GM12878 (cell line): ENCODE data around the gene URAD. TPM values are rescaled to one million over a fixed set of nuclear protein-coding genes. Genes with fewer than 3 reads are reported as not detected.

Source experiments
- ATAC-seq: fragments of 200-7000 bp; cut with Tn5 transposase; 3 replicates; pipeline ENCODE4 v1.9.1; 2020; ENCODE audit warnings: mild to moderate bottlenecking, moderate library complexity
- BruUV-seq: library from RNA; stranded (reverse); fragments of 400-500 nt; replicated peaks from 2 replicates; lab custom pipeline; 2021; lab: Mats Ljungman, UMichigan
- CTCF ChIA-PET: fragments of 300-600 bp; sonication (Branson Sonifier 250); formaldehyde crosslinking; extraction: SDS; loops from one replicate; lab custom pipeline; 2021; ENCODE audit warnings: inconsistent platforms; lab: Yijun Ruan, JAX
- POLR2A ChIA-PET: fragments of 350-600 bp; formaldehyde crosslinking; extraction: SDS; loops from one replicate; lab custom pipeline; 2021; ENCODE audit warnings: inconsistent platforms; lab: Charles Lee
- RAD21 ChIA-PET: fragments of 300-600 bp; sonication (Branson Sonifier 250); formaldehyde crosslinking; loops from one replicate; lab custom pipeline; 2023; ENCODE audit warnings: antibody characterized with exemption; ENCODE audit not compliant: unreplicated experiment; lab: Charles Lee
- SMC1A ChIA-PET: fragments of 300-600 bp; sonication (Branson Sonifier 250); formaldehyde crosslinking; loops from one replicate; lab custom pipeline; 2023; ENCODE audit not compliant: unreplicated experiment, uncharacterized antibody; lab: Charles Lee
- DNase-seq: peaks from one replicate; pipeline ENCODE4 v3.0.0-alpha.2; 2011; ENCODE audit warnings: low read depth, low spot score
- FAIRE-seq: peaks from 3 replicates; lab custom pipeline; 2011; peaks lifted over from hg19 to GRCh38; lab: Jason Lieb, UNC
- H2AFZ ChIP-seq: 2 replicates; pipeline ENCODE4 v1.6.0; 2011; ENCODE audit warnings: low read depth, low read length, control low read depth; ENCODE audit not compliant: control insufficient read depth
- H3K27ac ChIP-seq: 2 replicates; pipeline ENCODE4 v1.5.1; 2011; ENCODE audit warnings: control low read depth; ENCODE audit not compliant: control insufficient read depth, insufficient read depth
- H3K27me3 ChIP-seq, 2 experiments: replicated peaks in 1 of 2; 2 replicates each; pipeline versions ENCODE4 v1.6.0 to v1.6.1; 2011; ENCODE audit warnings: low read length in 1 of 2; ENCODE audit not compliant: control insufficient read depth in 2 of 2, insufficient read depth in 2 of 2
- H3K36me3 ChIP-seq, 2 experiments: 2 replicates each; pipeline ENCODE4 v1.5.1; 2011; ENCODE audit warnings: low read length in 1 of 2; ENCODE audit not compliant: control insufficient read depth in 2 of 2, insufficient read depth in 2 of 2
- H3K4me1 ChIP-seq: 2 replicates; pipeline ENCODE4 v1.6.1; 2011; ENCODE audit warnings: mild to moderate bottlenecking, low read length, moderate library complexity, mixed read lengths; ENCODE audit not compliant: control insufficient read depth, insufficient read depth
- H3K4me2 ChIP-seq: 2 replicates; pipeline ENCODE4 v1.6.0; 2011; ENCODE audit warnings: control low read depth; ENCODE audit not compliant: control insufficient read depth, insufficient read depth
- H3K4me3 ChIP-seq: fragments of 200-600 bp; sonication (generic); 2 replicates; pipeline ENCODE4 v1.5.1; 2016
- H3K79me2 ChIP-seq: 2 replicates; pipeline ENCODE4 v1.6.0; 2011; ENCODE audit warnings: low read length; ENCODE audit not compliant: control insufficient read depth, insufficient read depth
- H3K9ac ChIP-seq: 2 replicates; pipeline ENCODE4 v1.8.0; 2011; ENCODE audit warnings: low read length, control low read depth, mixed read lengths; ENCODE audit not compliant: control insufficient read depth, insufficient read depth
- H3K9me3 ChIP-seq: replicated peaks from 3 replicates; pipeline ENCODE4 v1.5.1; 2011; ENCODE audit warnings: mild to moderate bottlenecking, low read length; ENCODE audit not compliant: control insufficient read depth, insufficient read depth
- H4K20me1 ChIP-seq: 2 replicates; pipeline ENCODE4 v1.6.0; 2011; ENCODE audit not compliant: control insufficient read depth, insufficient read depth
- CBX3 ChIP-seq: fragments of 200-600 bp; sonication (generic); IDR thresholded peaks from 2 replicates; pipeline ENCODE4 v1.6.1; 2016; ENCODE audit warnings: low read depth, borderline replicate concordance
- CHD1 ChIP-seq: IDR thresholded peaks from 2 replicates; pipeline ENCODE4 v1.6.1; 2012; ENCODE audit warnings: low read depth, low read length, improper control_type of control experiment
- CTCF ChIP-seq, 3 experiments: IDR thresholded peaks in 2 of 3; conservative IDR thresholded peaks in 1 of 3; 2 replicates each; pipeline ENCODE4 v1.5.1; 2011; ENCODE audit warnings: low read depth in 3 of 3, low read length in 3 of 3, mild to moderate bottlenecking in 3 of 3, control low read depth in 2 of 3, moderate library complexity in 2 of 3, inconsistent platforms in 1 of 3, mixed read lengths in 1 of 3; ENCODE audit not compliant: control insufficient read depth in 2 of 3, insufficient read depth in 1 of 3; ENCODE audit errors: extremely low read depth in 1 of 3
- DPF2 ChIP-seq: fragments of 450-650 bp; IDR thresholded peaks from 2 replicates; pipeline ENCODE4 v1.6.1; 2017; ENCODE audit warnings: mild to moderate bottlenecking
- EGR1 ChIP-seq, 2 experiments: IDR thresholded peaks; 1 replicate in 1 of 2; 2 replicates in 1 of 2; pipeline ENCODE4 v1.6.1; 2011 to 2012; ENCODE audit warnings: low read depth in 2 of 2, low read length in 2 of 2, borderline replicate concordance in 1 of 2, mild to moderate bottlenecking in 1 of 2, moderate library complexity in 1 of 2
- MYB ChIP-seq: fragments of 150-350 bp; IDR thresholded peaks from 2 replicates; pipeline ENCODE4 v1.6.1; 2014; ENCODE audit warnings: mild to moderate bottlenecking, low read depth, low read length, borderline replicate concordance
- RBBP5 ChIP-seq: fragments of 200-600 bp; sonication (generic); conservative IDR thresholded peaks from 2 replicates; pipeline ENCODE4 v1.6.1; 2016
- SKIL ChIP-seq: fragments of 450-650 bp; IDR thresholded peaks from 2 replicates; pipeline ENCODE4 v1.6.1; 2017; ENCODE audit warnings: mild to moderate bottlenecking, low read depth, inconsistent platforms; ENCODE audit not compliant: poor library complexity, severe bottlenecking
- SMC3 ChIP-seq: IDR thresholded peaks from 2 replicates; pipeline ENCODE4 v1.6.1; 2011; ENCODE audit warnings: low read length, improper control_type of control experiment, borderline replicate concordance
- SUPT20H ChIP-seq: IDR thresholded peaks from 2 replicates; pipeline ENCODE4 v1.6.1; 2011; ENCODE audit warnings: low read depth, mild to moderate bottlenecking, low read length, moderate library complexity, borderline replicate concordance; ENCODE audit not compliant: control insufficient read depth
- ZNF592 ChIP-seq: fragments of 450-650 bp; IDR thresholded peaks from 2 replicates; pipeline ENCODE4 v1.6.1; 2017; ENCODE audit warnings: mild to moderate bottlenecking, moderate library complexity
- WGBS: methylation state at CpG from one replicate; pipeline ENCODE4 v1.1.6; 2016; ENCODE audit warnings: low lambda C conversion rate; ENCODE audit not compliant: insufficient replicate concordance, insufficient coverage; ENCODE audit errors: missing lambda C conversion rate; 5-methylcytosine and 5-hydroxymethylcytosine counted together
- in situ Hi-C: fragments of 300-500 bp; cut with MboI; formaldehyde crosslinking; loops from 9 replicates; pipeline ENCODE4 v1.14.3; 2018; ENCODE audit warnings: mixed read lengths
- intact Hi-C: fragments of 100-400 bp; cut with micrococcal nuclease; formaldehyde crosslinking; loops from one replicate; pipeline ENCODE4 v1.14.2; 2022; ENCODE audit not compliant: unreplicated experiment
- polyA plus RNA-seq, 11 experiments: library from polyadenylated mRNA; depleted of rRNA in 4 of 11; unstranded in 6 of 11; stranded (reverse) in 5 of 11; fragments of >200 nt; fragmentation: Nextera tagmentation in 4 of 11; fragmentation: Illumina TruSeq in 1 of 11; extraction: Ambion mirVana in 4 of 11; extraction: Trizol in 1 of 11; gene quantifications; 1 replicate in 1 of 11; 2 replicates in 10 of 11; pipeline versions ENCODE4 v1.2.1 to v1.2.3, GENCODE V29; 2011 to 2016; ENCODE audit warnings: inconsistent platforms in 2 of 11, missing spikeins in 2 of 11, low read depth in 1 of 11
- total RNA-seq, 4 experiments: library from RNA; depleted of rRNA in 3 of 4; stranded (reverse); fragments of >200 nt in 3 of 4; fragmentation: Illumina TruSeq in 1 of 4; extraction: Trizol in 1 of 4; gene quantifications; 2 replicates each; pipeline versions ENCODE4 v1.2.1 to v1.2.3, GENCODE V29; 2013 to 2021

URAD gene
- total and polyA plus RNA-seq, 10 of the 15 experiments (the other 5 are each of a cell fraction or from before 2014, with no cell fraction given): not detected

DNA sequence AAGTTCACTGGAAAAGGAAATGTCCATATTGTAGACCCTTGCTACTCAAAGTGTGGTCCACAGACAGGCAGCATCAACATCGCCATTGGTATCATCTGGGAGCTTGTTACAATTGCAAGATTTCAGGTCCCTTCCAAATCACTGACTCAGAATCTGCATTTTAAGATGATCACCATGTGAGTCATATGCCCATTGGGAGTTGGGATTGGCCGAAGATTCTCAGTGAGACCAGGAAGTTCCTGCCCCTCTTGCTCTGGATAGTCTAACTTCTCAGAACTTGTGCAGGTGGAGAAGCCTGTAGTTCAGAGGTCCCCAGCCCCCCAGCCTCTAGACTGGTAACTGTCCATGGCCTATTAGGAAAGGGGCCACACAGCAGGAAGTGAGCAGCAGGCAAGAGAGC is 48.9 kb upstream of the URAD start:
- Histone ChIP-seq H3K4me1 (peaks cover 40% of the 10 kb centered on the region), H4K20me1 (no peaks in the 10 kb centered on the region), H3K9ac (no peak overlapping the region), H3K27ac (no peak overlapping the region), H3K4me3 (no peak overlapping the region), H3K27me3 (no peaks in the 10 kb centered on the region), H3K9me3 (no peaks in the 10 kb centered on the region; the same call in 2 of the 3 replicates), H3K4me2 (no peak overlapping the region), H2AFZ (peak overlapping the region; percentile 48), H3K36me3 (no peaks in the 10 kb centered on the region), H3K79me2 (no peaks in the 10 kb centered on the region)
- CTCF ChIA-PET: interaction anchor here (1.4 kb wide), 2 partner anchors 9 to 20 kb away, joined by 3 read pairs; no protein-coding TSS in a partner anchor
- RAD21 ChIA-PET: interaction anchor here (1.3 to 3.0 kb wide), 4 partner anchors 20 to 602 kb away, joined by 4 to 7 read pairs (median 6); no protein-coding TSS in a partner anchor
- in situ Hi-C loops (no loop called here), intact Hi-C loops (loop anchor here (10.0 kb wide), 1 partner anchor 597 kb away; no protein-coding TSS in a partner anchor)
- no peak for DNase-seq
- FAIRE-seq: no peak
- SMC1A ChIA-PET: interaction anchor here (1.0 to 1.6 kb wide), 3 partner anchors 10 to 20 kb away, joined by 3 to 4 read pairs (median 3); no protein-coding TSS in a partner anchor
- 3% methylated on average over 2 of the region's 2 CpGs for whole genome bisulfite sequencing
- POLR2A ChIA-PET: interaction anchor here (1.4 to 1.6 kb wide), 2 partner anchors 13 to 21 kb away, joined by 5 read pairs; no protein-coding TSS in a partner anchor
- BruUV-seq: no TSS peak
- peak; percentile 50 for ATAC-seq
- TF ChIP-seq EGR1 (IDR thresholded peaks at IDR 0.05; ENCODE audit: borderline replicate concordance in 1 of 2, low read depth in 2 of 2, low read length in 2 of 2): no peak
- TF ChIP-seq CTCF (IDR thresholded peaks at IDR 0.05 in 2 of 3, conservative IDR thresholded peaks at IDR 0.05 in 1 of 3; ENCODE audit: control insufficient read depth in 2 of 3, extremely low read depth in 1 of 3, insufficient read depth in 1 of 3, low read depth in 3 of 3, low read length in 3 of 3): no peak
- TF ChIP-seq MYB: no peak
- no peak for TF ChIP-seq RBBP5
- no peak for TF ChIP-seq DPF2
- TF ChIP-seq CHD1: no peak
- TF ChIP-seq ZNF592: no peak
- TF ChIP-seq SMC3: no peak
- no peak for TF ChIP-seq SKIL
- no peak for TF ChIP-seq CBX3
- TF ChIP-seq SUPT20H: no peak
